Mesenteric fat pad (tissue), 1 donor: ENCODE measurements around the gene MAB21L3. TPM values are rescaled to one million over a fixed set of nuclear protein-coding genes. Genes with fewer than 3 reads are reported as not detected.

Source experiments
- total RNA-seq: library from RNA; stranded (reverse); fragmentation: NEBNext Ultra II Directional; extraction: Animal tissue kit (Norgen Biotek cat#: 25700); gene quantifications from one replicate; pipeline ENCODE4 v1.2.1, GENCODE V29; 2021
- donor health status: DM: yes; HTN: yes; CAD: no.

The MAB21L3 gene
- total RNA-seq, 1 donor from 2014 or later = 0.22 TPM

Other genes starting within 250 kb of the MAB21L3 start
- 5.1 TPM for gene SLC22A15, start 134.9 kb upstream of the MAB21L3 start, total RNA-seq